Effector CD4-positive, alpha-beta T cell (primary cell): ENCODE data around the gene BICD2.

ENCODE experiments used
- DNase-seq: peaks from one replicate; pipeline ENCODE4 v3.0.0-alpha.2; 2020

Gene BICD2

DNA sequence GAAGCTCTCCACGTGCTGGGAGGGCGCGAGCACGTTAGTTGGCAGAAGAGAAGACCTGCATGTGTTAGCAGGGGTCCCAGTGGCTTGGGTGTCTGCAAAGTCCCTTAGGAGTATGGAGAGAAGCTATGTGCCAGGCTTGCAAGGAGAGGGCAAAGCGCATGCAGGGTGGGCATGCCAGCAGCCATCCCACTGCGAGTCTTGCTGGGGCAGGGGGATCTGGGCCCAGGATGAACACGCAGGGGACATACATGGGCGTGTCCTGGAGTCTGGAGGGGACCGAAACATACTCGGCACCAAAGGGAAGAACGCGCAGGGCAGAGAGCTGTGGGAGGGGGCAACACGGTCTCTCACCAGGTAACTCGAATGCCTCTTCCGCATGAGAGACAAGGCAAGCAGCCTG, 51.1 kb downstream of the BICD2 start:
- no peak for DNase-seq

DNA sequence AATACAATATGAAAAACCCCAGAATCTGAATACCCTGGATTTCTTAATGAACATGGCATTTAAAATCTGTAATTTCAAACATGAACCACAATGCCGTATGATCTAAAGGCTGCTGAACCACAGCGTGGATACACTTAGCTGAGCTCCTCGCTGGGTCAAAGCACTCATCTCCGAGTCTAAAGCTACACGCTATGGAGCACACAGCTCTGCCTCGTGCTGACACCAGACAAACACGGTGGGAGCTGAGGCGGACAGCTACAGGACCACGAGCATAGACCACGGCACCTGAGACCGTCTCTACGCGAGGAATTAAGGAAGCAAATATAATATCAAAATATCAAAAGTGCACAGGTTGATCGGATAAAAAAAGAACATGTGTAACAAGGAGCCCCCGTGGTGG, 51.9 kb downstream of the BICD2 start:
- DNase-seq: no peak

DNA sequence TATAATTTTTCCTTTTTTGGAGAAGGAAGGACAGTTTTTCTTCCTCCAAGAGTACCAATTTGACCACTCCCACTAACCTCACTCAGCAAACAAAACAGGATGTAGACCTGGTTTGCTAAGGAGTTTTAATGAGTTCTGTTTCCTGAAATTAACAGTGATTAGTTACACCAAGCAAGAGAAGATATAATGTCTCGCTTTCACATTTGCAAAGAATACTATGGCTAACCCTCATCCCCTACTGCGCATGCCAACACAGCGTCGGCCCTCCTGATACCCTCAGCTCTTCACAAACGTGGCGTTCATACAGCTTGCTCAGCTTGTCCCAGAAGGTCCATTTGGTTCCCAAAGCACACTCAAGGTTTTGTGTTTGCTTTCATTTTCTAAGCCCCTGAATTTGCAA, 52.8 kb downstream of the BICD2 start:
- no peak for DNase-seq

DNA sequence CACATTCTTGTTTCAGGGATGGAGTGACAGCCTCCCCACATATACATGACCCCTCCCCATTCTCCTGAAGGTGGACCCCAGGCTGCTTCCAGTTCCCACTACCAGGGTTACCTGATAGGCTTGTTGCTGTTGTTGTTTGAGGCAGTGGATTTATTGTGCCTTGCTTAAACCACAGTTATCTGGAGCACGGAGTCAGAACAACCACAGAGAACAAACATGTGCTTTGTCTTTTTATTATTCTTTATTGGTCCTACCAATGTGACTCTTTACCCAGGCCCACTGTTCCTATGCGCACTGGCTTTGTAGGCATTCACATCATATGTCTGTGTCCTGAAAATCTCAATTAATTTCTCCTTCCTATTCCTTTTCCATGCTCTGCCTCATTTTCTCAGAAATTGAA, 53.5 kb downstream of the BICD2 start:
- DNase-seq: no peak

DNA sequence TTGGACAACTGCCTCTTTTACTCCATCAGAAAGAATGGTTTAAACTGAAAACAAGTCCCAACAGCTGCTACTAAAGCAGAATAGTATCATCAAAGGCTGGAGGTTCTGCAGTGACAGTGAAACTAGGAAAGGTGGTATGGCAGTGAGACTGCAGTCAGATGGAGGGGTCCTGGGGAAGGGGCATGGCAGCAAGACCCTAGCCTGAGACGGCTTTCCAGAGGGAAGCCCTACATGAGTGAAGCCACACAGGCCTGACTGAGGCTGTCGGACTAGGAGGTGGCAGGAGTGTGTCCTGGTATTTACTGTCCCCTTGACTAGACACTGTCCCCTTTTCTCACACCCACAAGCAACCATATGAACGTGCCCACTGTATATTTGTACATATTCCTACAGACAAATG, 54.3 kb downstream of the BICD2 start:
- no peak for DNase-seq

DNA sequence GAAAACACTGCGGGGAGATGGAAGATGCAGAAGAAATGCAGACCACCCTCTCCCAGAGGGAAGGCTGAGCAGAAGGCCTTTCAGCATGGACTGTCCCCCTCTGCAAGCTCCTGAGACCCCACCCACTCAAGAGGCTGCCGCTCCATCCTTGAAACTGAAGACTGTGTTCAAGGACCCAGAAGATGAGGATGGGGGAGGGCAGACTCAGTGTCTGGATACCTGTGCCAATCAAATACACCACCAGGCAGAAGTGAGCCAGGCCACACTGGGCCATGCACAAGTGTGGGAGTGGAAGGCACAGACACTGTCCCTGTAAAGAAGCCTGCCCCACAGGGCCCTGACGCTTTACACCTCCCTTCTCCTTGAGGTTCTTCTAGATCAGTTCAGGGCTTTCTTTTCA, 54.7 kb downstream of the BICD2 start:
- DNase-seq: no peak

DNA sequence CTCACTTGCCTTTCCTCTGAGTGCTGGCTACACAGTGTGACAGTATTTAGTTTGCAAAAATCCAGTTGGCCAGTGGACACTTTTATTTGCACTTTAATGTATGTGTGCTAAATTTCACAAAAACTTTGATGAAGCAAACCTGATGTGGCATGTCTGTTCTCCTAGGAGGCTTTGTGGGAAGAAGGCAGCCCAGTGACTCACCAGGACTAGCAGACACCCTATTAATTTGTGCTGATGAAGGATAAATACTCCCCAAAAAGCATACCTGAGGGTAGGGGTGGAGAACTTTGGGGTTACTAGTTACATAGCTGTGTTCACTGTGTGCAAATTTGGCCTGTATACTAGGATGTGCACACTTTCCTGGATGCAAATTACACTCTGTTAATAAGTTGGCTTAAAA, 55.4 kb downstream of the BICD2 start:
- no peak for DNase-seq

DNA sequence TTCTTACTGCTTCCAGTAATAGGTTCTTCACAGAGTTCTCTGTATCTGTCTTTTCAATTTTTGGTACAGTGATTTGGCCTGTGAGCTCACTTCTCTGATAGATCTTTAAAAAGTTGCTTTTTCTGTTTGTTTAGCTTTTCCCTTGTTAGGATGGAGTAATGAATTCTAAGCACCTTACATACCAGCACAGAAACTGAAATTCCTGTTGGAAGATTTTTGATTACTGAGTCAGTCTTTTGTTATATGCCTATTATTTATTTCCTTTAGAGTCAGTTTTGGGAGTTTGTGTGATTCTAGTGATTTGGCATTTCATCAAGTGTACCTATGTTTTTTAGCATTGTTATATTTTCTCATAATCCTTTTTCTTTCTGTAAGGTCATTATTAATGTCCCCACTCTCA, 57.1 kb downstream of the BICD2 start:
- no peak for DNase-seq

DNA sequence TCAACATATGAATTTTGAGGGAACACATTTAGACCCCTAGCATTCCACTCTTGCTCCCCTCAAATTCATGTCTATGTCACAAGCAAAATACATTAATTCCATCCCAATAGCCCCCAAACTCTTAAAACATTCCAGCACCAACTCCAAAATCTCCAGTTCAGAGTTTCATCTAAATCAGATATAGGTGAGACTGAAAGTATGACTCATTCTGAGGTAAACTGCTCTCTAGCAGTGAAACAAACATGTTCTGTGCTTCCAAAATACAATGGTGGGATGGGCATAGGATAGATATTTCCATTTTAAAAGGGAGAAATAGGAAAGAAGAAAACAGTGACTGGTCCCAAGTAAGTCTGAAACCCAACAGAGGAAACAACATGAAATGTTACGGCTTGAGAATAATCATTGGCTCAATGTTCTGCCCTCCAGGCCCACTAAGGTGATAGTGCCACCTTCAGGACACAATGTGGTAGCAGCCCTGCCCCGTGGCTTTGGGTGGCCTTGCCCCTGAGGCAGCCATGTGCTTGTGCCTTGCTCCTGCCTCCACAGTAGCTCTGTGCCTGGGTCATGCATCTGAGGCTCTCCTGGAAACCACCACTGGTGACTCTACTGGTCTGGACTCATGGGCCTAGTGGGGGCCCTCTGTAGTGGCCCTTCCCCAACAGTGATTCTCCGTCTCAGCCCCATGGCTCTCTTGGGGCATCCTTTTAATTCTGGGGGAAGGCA, 58.3 kb downstream of the BICD2 start:
- DNase-seq: no peak

DNA sequence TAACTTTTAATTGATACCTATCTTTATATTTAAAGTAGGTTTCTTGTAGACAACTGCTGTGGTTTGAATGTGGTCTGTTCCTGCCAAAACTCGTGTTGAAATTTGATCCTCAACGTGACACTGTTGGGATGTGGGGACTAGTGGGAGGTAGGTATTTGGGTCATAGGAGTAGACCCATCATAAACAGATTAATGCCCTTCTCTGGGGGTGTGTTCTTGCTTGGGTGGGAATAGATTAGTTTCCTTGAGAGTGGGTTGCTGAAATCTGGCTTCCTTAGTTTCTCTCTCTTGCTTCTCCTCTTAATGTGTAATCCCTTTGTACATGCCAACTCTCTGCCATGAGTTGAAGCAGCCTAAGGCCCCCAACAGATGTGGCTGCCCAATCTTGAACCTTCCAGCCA, 60.1 kb downstream of the BICD2 start:
- DNase-seq: no peak

DNA sequence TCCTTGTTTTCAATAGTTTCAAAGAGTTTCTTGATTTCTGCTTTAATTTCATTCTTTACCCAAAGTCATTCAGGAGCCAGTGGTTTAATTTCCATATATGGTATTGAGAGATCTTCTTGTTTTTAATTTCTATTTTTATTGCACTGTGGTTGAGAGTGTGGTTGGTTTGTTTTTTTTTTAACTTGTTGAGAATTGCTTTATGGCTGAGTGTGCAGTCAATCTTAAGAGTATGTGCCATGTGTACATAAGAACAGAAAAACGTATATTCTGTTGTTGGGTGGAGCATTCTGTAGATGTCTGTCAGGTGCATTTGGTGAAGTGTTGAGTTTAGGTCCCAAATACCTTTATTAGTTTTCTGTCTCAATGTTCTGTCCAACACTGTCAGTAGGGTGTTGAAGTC, 68.0 kb downstream of the BICD2 start:
- DNase-seq: no peak

DNA sequence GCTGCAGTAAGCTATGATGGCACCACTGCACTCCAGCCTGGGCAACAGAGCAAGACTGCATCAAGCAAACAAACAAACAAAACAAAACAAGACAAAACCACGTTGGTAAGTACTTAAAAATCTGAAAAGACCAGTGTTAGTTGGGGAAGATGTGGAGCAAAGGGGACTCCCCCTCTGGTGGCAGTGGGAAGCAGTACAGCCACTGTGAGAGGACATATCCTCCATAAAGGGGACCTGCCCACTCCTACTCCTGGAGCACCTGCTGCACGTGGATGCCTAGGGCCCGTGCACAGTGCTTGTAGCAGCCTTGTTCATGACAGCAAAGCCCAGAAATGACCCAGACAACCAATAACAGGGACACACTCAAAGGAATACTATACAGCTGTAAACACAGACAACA, 77.7 kb downstream of the BICD2 start:
- DNase-seq: no peak

DNA sequence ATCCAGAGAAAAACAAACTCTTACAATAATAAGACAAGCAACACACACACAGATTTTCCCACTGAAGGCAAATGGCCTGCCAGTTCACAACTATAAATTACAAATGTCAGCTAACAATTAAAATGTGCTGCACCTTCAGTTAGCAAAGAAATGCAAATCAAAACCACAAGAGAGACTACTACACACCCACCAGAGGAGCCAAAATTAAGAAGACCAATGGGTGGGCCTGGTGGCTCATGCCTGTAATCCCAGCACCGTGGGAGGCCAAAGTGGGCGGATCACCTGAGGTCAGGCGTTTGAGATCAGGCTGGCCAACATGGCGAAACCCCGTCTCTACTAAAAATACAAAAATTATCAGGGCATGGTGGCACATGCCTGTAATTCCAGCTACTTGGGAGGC, 79.6 kb downstream of the BICD2 start:
- no peak for DNase-seq

DNA sequence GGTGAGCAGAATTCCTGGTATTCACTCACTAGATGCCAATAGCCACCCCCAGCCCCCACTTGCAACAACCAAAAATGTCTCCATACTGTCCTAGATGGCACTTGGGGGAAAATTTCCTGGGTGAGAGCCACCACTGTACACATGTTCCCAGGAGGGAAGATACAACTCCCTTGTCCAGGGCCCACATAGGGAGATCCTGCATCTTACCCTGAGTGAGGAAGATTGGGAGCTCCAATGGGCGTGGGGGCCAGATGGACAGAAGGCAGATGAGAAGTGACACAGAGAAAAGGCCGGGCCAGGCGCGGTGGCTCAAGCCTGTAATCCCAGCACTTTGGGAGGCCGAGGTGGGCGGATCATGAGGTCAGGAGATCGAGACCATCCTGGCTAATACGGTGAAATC, 82.4 kb downstream of the BICD2 start:
- no peak for DNase-seq

DNA sequence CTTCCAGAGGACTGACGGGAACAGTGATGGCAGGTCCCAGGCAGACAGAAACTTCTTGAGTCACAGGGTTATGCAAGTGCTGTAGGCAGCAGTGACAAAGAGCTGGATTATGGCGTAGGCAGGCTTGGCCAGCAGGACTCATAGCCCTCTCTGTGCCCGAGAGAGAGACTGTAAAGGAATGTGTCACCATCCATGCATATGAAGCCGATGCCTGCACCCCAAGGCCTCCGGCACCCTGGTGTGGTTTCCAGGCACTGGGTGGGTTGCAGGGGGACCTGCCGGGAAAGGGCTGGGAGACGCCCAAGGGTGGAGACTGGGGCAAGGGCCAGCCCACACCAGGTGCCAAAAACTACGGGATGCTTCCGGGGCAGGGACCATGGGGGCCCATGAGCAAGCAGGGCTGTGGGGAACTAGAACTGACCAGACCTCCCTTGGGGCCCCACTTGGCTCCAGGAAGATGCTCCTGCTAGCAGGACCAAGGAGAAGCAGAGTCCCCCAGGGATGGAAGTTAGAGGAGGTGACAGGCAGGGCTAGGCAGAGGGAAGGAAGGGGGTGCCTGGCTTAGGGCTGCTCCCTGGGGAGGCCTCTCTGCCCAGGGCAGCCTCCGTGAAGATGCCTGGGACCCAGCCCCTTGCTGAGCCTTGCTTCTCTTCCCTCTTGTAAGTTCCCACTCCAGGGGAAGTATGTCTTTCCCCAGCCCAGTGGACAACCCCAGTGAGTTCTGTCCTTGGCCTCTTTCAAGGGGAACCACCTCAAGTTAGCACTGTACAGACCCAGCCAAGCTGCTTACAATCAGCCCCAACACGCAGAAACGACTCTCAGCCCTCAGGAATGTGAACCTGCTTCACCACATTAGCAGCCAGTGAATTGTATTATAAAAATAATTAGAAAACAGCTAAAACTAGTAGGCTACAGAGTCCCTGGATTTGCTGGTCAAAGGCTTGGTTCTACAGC, 84.2 kb downstream of the BICD2 start:
- DNase-seq: no peak

DNA sequence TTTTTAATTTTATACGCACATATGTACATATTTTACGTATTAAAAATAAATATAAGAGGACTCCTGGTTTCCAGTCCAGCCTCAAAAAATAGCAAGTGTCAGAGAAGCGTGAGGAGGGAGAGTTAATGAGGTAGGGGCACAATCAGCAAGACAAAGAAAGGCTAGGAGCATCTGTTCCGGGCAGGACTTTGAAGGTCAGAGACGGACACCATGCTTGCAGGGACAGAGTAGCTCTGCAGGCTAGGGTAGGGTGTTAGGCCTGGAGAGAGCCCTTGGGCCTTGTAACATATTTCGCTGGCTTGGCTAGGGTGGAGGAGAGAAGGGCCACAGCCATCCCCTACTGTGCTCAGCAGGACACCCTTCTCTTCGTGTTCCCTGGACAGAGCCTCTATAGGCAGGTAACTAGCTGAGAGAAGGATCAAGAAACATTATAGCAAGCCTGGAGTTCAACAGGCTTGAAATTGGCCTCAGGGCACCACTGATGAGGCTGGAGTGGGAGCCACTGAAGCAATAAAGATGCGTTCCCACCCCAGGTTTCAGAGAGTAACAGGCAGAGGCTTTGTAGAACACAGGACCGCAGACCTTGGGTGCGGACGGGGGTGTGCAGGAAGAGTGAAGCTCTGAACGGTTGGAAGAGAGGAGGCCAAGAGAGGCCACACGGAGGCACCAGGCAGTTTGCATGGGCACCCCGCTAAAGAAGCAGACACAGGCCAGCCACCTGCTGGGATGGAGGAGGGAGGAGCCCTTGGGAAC, 85.0 kb downstream of the BICD2 start:
- DNase-seq: no peak

DNA sequence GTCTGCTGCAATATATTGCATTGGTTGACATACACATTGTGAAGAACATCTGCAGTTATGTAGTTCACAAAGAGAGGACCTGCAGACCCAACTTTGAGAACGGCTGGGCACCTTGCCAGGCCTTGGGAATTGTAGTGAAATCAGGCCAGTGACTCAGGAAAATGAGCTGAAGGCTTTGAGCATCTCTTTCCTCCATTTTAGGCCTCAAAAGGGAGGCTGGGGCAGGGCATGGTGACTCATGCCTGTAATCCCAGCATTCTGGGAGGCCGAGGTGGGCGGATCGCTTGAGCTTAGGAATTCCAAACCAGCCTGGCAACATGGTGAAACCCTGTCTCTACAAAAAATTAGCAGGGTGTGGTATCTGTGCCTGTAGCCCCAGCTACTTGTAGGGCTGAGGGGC, 93.3 kb downstream of the BICD2 start:
- DNase-seq: no peak

DNA sequence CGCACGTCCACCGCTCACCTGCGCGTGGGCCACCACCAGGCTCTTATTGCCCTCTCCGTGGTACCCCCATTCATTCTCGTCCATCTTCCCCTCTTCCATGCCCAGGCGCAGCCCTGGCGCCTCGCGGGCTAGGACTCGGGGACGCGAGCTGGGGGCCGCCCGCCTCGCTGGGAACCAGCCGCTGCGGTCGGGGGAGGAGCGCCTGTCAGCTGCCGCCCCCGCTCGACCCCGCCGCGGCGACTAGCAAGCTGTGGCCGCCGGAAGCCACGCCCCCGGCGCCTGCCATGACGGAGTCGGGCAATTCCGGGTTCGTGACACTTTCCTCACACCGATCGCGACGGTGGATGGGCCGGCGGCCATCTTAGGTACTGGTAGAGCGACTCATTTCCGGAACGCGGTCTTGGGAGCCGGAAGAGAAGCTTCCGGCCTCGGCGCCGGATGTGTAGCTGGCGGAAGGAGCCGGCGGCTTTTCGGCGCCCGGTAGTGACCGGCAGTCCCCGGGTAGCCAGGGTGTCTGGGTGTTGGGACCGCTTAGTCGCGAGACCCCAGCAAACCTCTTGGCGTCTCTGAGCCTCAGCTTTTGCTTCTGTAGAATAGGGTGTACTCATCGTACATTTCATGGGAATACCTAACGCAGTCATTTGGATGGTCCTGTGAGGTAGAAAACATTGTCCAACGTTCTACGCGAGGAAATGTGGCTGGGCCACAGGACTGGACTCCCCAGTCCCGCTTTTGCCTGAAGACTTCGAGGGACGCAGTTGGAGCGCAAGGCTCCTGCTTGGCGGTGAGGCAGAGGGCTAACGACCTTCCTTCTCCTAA, 94.5 kb downstream of the BICD2 start, which contains the start of gene IPPK:
IPPK (minus strand) TSS at position 242 of the 819 bp plus-strand sequence; CDS start at position 99, 143 bp downstream.
- peak; percentile 97 for DNase-seq

DNA sequence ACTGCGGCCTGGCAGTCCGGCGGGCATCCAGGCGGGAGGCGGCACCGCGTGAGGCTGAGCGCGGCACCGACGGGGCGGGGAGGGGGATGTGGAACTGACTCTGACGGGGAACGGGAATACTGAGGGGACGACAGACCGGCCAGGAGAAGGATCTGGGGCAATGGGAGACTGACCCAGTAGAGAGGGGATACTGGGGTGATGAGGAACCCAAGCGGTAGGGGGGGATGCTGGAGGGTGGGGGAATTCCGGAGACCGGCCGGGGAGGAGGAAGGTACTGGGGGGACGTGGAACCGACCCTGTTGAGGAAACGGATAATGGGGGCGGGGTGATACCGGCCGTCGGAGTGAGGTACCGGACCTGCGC, 95.1 kb downstream of the BICD2 start:
- DNase-seq: peak; percentile 7

DNA sequence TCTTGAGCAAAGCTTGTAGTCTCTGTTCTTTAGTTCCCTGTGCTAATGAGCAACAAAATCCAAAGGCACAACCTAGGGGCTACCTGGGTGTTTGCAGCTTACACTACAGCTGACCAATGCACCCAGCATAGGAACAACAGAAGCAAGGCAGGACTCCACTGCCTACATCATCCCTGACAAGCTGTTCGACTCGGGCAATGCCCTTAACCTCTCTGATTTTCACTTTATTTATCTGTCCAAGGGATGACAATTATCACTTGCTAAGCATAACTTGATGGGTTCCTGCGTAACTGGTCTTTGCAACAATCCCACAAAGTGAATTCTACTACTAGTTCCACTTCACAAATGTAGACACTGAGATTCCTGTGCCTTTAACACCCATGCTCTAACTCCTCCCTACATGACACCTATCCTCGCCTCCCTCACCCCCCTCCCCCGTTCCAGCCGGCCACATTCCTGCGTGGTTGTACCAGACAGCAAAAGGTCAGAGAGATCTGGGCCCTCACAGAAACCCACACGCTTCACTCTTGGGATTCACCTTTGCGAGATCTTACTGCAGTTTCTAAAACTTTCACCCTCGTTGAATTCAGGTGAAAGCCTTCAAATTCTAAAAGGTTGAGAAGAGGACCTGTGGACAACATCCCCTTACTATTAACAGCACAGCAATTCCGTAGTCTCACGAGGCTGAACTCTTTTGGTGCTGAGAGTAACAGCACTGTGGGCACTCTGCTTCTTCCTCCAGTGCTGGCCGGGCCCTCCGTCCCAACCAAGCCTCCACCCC, 95.7 kb downstream of the BICD2 start:
- DNase-seq: no peak

DNA sequence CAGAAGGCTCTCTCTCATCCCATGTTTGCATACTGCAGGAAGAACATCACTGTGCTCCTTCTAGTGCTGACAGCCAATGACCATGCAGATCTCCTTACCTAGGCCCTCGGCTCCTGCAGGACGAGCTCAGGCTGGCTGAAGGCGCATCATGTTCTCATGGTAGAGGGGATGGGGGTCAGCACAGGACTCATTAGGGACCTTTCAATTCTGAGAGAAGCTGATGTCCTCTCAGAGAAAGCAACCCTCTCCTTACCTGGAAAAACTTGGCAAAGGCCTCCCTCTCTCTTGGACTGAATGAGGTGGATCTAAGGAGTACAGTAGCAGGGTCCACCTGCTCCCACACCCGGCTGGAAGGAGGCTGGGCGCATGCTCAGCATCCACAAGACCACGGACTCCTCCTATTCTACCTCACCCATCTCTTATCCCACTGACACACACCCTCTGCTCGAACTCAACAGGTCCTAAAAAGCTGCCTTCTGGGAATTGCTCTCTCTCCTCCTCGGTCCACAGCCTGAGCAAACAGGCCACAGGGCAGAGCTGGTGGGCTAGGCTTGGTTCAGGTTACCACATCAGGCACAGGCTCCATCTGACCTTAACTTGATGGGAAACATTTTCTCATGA, 97.6 kb downstream of the BICD2 start:
- no peak for DNase-seq
